Erythroblast (primary cell): ENCODE data around the gene PER2.

ENCODE experiments used
- GATA1 ChIP-seq: IDR thresholded peaks from 2 replicates; pipeline ENCODE4 v1.6.1; 2011; ENCODE audit warnings: low read depth, mild to moderate bottlenecking, control low read depth, low read length, moderate library complexity
- POLR2A ChIP-seq: IDR thresholded peaks from 2 replicates; pipeline ENCODE4 v1.6.1; 2011; ENCODE audit warnings: mild to moderate bottlenecking, low read length

- TF ChIP-seq POLR2A (no peak), GATA1 (no peak)
Measured at GRCh38 chr2:238238311-238238765, 50.1 kb downstream of the PER2 start.
